T-helper 2 cell treated with Interferon-gamma antibody and Interleukin-4, amounts not matched to agents 100 ng/mL and 5 ng/mL, for 36 hours (primary cell): ENCODE results near the gene ADCY7. TPM values are rescaled to one million over a fixed set of nuclear protein-coding genes. Genes with fewer than 3 reads are reported as not detected.

Experiments used
- intact Hi-C: fragments of 100-400 bp; cut with micrococcal nuclease; formaldehyde crosslinking; loops from one replicate; pipeline ENCODE4 v1.15.1; 2023
- total RNA-seq: library from RNA; stranded (reverse); gene quantifications from 2 replicates; pipeline ENCODE4 v1.2.3, GENCODE V29; 2022

ADCY7 gene
- total RNA-seq, 1 donor from 2014 or later: 187 TPM

DNA sequence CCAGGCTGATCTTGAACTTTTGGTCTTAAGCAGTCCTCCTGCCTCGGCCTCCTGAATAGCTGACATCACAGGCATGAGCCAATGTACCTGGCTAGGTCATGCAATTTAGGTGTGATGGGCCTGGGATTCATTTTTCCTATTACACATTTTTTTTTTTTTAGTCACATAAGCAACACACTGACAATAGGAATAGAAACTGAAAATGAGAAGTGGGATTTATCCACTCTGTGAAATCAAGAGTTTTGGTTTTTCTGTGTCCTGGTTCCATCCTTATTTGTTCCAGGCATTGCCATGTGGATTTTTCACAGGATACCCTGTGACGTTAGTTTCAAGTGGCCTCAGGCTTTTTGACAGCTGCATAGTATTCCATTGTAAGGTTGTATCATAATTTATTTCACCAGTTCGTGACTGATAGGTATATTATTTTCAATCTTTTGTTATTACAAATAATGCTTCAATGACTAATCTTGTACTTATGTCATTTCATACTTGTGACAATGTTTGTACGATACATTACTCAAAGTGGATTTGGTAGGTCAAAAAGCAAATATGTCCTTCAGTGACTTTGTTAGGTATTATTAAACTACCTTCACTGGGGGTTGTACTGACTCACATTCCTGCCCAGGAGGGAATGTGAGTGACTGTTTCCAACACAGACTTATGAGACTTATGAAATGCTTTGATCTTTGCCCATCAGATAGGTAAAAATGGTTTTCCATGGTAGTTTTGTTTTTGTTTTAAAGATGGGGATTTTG lies 10.6 kb downstream of the ADCY7 start:
- intact Hi-C loops: loop anchor here (10.0 kb wide), 1 partner anchor 212 kb away; the partner anchor contains the start of gene HEATR3

DNA sequence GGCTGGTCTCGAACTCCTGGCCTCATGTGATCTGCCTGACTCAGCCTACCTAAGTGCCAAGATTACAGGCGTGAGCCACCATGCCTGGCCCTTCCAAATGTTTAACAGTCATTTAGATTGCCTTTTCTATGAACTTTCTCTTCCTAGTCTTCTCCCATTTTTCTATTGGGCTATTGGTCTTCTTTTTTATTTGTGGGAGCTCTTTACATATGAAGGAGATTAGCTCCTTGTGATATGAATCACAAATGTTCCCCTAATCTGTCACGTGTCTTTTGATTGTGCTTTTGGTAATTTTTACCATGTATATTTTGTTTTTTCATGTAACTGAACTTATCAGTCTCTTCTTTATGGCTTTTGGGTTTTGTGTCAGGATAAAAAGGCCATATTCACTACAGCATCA lies 11.9 kb downstream of the ADCY7 start:
- intact Hi-C loops: loop anchor here (2.0 to 10.0 kb wide), 3 partner anchors 13 to 213 kb away; partner anchors contain the start of gene HEATR3

DNA sequence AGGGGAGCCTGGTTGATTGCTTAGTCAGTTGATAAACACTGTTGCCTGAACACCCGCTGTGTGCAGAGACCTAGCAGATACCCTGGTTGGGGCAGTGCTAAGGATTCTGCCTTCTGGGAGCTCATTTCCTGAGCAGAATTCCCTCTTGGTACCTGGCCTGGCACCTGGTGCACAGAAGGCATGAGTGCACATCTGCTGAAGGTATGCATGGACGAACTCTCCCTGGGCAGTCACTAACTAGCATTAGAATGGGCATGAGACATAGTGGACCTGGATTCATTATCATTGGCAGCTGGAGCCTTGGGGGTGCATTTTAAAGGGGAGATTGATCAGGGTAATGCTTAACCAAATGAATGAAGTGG lies 13.1 kb downstream of the ADCY7 start:
- intact Hi-C loops: loop anchor here (2.0 to 10.0 kb wide), 3 partner anchors 15 to 215 kb away; partner anchors contain the start of gene HEATR3

DNA sequence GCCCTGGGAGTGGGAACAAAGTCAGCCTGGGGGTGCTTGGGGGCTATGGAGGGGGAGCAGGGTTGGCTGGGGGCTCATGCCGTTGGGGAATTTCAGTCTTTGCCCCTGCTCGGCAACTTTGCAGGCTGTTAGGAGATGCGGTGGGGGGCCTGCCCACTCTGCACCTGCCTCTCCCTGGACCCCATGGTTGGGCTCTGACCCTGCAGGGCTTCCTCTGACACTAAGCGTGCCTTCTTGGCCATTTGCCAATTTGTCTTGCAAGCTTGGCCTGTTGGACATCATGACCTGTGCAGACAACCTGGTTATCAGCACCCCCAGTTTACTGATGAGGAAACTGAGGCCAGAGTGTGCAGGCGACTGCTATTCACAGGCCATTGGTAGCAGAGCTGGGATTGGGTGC lies 14.6 kb downstream of the ADCY7 start:
- intact Hi-C loops: no loop called here

DNA sequence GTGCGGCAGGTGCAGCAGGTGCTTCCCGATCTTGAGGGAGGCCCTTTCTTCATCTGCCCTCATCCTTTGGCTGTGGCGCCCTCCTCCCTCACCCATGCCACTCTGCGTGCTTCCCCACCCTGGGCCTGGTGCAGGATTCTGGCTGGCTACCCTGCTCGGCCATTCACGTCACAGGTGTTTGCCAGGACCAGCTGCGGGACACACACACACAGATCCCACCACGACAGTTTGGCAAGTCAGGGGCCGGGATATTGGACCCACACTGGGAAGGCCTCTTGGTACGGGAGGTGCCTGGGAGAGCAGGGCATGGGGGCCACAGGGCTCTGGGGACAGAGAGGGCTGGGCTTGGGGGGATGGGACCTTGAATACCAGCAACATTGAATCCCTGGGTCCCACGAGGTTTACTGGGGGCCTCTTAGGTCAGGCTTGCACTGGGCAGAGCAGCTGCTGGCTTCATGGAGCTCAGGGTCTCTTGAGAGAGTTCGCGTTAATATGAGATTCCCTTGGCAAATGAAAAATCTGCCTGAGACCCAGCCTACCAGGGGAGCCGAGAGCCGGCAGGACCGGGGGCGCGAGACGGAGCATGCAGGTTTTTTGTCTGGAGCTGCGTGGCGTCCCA lies 15.1 kb downstream of the ADCY7 start:
- intact Hi-C loops: no loop called here

DNA sequence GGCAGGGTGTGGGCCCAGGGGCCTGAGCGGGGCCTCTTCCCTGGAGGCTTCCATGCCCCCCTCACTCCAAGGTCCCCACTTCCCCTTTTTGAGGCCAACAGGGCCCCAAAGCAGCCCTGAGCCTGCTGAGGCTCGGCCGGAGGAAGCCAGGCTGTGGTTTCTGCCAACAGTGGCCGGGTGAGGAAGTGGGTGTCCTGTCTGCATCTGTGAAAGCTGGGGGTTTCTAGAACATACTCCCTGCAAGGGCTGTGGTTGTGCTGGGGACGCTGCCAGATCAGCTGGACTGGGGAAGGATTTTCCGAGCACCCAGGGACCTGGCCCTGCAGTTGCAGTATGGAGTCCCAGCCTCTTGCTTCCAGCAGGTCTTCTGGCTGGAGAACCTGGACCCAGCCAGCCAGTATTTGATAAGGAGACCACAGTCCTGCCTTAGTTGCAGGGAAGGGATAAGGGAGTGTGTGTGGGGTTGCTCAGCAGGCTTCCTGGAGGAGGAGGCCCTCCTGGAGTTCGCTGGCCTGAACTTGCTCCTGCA lies 15.7 kb downstream of the ADCY7 start:
- intact Hi-C loops: no loop called here

DNA sequence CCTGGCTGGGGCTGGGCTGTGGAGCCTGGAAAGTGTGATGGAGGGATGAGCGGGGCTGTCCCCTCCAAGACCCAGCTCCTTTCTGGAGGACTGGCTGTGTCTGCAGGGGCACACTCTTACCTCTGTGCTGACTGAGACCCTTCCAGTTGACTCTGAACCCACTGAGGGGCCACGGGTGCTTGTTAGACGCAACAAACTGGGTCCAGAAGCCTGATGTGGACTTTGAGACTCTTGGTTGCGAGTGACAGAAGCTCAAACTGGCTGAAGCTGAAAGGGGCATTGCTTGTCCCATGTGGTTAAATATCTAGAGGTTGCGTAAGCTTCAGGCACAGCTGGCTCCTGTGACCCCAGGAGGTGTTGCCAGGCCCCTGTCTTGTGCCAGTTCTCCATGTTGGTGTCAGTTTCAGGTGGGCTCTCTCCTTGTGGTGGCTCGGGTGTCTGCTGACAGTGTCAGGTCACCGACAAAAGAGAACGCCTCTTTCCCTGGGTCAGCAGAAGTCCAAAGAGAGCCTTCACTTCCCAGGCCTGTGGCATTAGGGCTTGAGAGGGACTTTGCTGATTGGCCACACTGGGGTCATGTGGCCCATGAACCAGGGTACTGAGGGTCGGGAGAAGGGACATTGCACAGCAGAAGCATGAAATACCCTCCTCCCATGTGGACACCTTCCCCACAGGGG lies 16.7 kb downstream of the ADCY7 start:
- intact Hi-C loops: no loop called here

DNA sequence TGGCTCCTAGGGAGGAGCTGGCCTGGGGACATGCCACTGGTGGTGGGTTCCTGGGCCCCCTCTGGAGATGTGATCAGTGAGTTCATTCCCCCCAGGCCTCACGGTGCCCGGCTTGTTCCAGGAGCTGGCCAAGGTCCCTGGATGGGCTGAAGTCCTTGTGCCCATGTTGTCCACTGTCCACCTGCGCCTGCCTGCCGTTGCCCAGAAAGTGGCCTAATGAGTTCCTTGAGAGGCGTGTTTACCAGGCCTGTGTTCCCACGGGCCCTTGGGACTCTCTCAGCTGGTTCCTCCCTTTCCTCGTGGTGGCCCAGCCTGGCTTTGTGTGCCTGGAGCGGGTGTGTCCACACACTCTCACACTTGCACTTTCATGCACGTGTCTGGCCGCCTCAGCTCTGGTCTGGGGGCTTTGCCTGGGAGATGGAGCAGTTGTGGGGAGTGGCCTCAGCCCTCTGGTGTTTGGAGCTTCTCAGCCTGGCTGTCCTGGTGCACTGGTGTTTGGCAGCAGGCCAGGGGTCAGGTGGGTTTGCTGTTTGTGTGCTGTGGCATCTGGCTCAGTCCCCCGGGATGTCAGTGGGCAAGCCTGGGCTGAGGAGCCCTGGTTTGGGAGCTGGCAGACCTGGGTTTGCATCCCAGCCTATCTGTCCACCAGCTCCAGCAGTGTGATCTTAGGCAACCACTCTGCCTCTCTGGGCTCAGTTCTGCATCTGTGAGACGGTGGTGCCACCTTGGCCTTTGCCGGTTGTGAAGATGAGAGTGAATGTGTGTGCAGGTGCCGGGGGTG lies 18.0 kb downstream of the ADCY7 start:
- intact Hi-C loops: no loop called here

DNA sequence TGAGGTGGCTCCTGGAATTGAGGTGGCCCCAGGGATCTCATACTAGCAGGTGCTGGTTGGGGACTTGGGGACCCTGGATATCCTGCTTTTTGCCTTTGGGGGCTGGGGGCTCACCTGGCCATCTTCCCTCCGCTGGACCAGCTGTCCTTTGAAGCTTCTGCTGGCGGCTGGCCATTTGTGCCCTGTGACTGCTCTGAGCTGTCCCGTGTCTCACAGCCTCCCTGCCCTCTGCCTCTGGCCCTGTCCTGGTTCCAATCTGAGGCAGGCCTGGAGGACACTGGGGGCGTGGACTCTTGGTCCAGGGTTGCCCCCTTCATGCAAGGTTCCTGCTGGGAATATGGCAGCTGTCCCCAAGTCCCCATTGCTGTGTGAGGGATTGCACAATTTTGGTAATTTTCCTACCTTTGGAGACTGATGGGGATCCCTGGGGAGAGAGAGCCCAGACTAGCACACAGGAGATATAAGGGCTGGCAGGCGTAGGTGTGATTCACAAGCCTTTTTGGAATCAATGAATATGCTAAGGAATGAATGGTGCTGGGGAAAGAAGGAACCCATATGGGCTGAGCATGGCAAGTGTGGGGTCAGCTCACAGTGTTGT lies 19.2 kb downstream of the ADCY7 start:
- intact Hi-C loops: no loop called here

DNA sequence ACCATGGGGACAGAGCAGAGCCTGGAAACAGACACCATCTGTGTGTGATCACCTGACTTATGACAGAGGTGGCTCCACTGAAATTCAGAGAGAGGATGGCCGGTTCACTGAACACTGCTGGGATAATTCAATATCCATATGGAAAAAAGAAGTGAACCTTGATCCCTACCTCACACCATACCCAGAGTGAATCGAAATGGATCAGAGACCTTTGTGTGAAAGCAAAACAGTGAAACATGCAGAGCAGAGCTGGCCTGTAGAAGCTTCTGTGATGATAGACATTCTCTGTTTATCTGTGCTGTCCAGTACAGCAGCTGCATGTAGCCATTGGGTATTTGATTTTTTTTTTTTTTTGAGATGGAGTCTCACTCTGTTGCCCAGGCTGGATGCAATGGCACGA lies 20.3 kb downstream of the ADCY7 start:
- intact Hi-C loops: no loop called here

DNA sequence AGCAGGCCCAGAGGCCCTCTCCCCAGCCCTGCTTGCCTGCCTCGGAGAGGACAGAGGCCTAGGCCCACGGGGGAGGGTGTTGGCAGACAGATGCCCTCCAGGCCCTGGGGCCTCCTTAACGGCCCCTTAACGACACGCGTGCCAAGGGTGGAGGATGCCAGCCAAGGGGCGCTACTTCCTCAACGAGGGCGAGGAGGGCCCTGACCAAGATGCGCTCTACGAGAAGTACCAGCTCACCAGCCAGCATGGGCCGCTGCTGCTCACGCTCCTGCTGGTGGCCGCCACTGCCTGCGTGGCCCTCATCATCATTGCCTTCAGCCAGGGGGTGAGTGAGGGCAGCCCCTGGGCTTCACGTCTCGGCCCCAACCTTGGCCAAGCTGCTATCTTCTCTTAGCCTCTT lies 21.7 kb downstream of the ADCY7 start:
- intact Hi-C loops: no loop called here

DNA sequence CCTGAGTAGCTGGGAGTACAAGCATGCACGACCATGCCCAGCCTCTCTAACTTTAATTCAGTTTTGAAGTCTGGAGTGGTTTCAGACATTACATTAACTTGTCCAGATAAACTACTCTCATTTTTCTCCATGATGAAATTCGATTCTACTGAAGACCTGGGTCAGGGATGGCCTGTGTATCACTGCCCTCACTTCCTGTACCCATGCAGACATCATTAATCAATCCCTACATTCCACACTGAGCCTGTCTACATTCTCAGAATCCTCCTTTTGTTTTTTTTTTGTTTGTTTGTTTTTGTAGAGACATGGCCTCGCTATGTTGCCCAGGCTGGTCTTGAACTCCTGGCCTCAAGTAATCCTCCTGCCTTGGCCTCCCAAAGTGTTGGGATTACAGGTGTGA lies 22.6 kb downstream of the ADCY7 start:
- intact Hi-C loops: no loop called here

DNA sequence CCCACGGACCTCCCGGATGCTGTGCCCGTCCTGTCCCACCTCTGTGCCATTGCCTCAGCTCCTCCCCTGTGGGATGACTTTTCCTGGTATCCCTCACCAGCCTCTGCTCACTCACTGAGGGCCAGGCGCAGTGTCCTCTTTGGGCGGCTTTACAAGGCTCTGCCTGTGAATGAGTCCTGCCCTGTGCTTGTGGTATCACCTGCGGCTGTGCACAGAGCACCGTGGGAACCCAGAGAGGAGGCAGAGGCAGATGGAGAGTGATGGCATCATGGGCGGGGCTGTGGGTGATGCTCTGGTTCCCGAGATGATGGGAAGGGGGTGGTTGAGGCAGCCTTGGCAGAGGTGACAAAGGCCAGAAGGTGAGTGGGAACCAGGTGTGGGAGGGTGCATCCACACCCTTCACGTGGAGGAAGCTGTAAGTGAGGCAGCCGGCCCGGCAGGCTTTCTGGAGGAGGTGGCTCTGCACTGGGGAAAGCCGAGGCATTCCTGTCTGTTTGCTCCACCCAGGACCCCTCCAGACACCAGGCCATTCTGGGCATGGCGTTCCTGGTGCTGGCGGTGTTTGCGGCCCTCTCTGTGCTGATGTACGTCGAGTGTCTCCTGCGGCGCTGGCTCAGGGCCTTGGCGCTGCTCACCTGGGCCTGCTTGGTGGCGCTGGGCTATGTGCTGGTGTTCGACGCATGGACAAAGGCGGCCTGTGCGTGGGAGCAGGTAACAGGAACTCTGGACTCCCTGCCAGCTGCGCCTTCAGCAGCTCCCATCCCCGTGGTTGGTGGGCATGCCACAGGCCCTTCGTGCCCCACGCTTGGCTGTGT lies 23.8 kb downstream of the ADCY7 start:
- intact Hi-C loops: no loop called here

DNA sequence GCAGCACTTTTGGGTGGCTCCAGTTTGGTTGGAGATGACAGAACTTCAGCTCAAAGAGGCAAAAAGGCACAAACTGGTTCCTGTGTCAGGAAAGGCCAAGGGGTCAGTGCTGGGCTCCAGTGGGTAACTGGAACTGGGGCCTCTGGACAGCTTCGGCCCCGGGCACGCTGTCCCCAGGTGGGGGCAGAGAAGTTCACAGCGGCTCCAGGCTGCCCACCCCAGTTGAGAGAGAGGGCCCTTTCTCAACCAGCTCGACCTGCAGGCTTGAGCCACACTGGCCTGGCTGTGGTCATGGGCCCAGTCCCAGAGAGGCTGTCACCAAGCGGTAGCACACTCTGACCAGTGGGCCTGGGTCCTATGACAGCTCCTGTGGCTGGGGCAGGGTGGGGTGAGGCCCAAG lies 24.5 kb downstream of the ADCY7 start:
- intact Hi-C loops: no loop called here

DNA sequence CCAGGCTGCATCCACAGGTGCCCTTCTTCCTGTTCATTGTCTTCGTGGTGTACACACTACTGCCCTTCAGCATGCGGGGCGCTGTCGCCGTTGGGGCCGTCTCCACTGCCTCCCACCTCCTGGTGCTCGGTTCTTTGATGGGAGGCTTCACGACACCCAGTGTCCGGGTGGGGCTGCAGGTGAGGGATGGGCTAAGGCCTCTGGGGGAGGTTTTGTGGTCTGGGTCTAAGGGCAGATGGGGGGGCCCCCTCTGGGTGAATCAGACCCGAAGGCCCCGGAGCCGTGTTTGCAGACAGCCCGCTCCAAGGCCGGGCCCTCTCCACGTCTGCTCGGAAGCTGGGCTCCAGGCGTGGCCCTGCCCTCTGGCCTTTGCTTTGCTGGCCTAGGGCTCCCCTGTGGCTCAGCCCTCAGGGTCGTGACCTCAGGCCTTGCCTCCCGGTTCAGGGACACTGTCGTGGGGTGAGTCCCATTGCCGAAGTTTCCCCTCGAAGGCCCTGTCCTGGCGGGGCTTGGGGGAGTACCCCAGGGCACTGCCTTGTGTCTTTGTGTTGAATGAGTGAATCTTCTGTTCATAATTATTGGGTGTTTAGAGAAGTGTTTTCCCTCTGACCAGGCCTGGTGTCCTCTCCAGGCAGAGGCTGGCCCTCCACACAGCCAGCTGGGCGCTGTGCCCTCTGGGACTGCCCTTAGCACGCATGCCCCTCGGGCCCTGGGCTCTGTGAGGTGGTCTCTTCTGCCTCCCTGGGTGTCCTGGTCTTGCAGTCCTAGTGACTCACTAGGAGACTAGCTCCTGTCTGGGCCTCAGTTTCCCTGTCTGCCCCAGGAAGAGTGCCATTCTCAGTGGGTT lies 25.6 kb downstream of the ADCY7 start:
- intact Hi-C loops: no loop called here

DNA sequence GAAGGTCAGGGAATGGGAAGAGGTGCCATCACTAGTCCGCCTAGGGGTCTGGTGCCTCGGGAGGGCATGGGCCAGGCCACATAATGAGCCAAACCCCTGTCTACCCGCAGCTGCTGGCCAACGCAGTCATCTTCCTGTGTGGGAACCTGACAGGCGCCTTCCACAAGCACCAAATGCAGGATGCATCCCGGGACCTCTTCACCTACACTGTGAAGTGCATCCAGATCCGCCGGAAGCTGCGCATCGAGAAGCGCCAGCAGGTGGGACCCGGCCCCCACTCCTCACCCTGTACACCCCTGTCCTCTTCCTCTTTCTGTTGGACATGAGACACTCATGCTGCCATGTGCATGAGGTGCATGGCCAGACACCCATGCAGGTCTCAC lies 26.2 kb downstream of the ADCY7 start:
- intact Hi-C loops: no loop called here

DNA sequence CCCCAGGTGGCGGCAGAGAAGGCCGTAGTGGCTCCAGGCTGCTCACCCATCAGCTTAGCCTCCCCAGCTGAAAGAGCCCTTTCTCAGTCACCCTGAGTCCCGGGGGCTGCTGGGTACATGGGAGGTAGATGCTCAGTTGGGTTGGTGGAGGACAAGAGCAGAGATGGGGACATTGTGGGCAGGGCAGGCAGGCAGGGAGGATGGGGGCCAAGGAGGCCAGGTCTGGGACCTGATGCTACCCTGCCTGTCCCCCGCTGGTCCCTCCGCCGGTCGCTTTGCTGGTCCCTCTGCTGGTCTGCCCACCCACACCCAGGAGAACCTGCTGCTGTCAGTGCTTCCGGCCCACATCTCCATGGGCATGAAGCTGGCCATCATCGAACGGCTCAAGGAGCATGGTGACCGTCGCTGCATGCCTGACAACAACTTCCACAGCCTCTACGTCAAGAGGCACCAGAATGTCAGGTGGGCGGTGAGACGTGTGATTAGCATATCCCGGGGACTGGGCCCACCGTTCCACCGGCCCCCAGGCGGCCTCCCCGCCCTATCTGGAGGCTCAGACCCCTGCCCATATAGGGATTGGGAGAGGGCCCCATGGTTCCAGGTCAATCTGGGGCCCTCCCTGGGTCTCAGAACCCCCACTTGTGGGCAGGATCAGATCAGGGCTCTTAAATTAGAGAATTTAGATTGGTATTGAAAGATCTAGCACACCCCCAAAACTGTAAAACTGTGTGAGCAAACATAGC lies 26.9 kb downstream of the ADCY7 start:
- intact Hi-C loops: no loop called here

DNA sequence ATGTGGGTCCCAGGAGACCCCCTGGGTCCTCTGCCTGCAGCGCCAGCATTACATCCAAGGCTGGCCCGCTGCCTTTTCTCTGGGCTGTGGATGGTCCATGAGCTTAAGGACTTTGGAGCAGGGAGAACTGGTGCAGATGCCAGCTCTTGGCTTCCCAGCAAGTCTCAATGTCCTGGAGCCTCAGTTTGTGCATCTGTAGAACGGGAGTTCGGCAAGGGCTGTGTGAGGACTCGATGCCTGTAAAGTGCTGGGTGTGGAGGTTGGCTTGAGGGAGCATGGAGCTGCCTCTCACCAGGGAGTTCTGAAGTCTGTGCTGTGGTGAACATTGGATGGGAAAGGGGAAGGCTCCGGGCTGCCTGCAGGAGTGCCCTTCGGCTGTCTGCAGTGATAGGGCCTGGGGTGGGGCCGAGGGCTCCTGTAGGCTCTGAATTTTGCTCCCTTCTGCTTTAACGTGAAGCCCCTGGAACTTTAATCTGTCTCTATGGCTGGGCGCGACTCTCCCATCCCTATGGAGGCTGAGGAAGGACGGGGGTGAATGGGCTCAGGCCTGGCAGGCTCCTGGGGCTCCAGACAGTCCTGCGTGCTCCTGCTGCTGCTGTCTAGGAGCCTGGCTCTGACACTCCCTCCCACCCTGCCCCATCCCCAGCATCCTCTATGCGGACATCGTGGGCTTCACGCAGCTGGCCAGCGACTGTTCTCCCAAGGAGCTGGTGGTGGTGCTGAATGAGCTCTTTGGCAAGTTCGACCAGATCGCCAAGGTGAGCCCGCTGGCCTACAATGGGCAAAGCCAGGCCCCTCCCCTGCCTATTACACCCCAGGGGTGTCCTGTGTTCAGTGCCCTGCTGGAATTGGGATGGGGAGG lies 27.9 kb downstream of the ADCY7 start:
- intact Hi-C loops: no loop called here
